ENCODE data around the gene CDKL1.
"Not testable (repeated sequence)": the region's sequence is repeated elsewhere in the genome, so short reads cannot be mapped to it uniquely, and the experiment has no call there.

CDKL1 gene

GRCh38 chr14:50357753-50358395, 38.8 kb downstream of the CDKL1 start:
- no peak overlapping the region for H3K27ac Mint-ChIP-seq

DNA sequence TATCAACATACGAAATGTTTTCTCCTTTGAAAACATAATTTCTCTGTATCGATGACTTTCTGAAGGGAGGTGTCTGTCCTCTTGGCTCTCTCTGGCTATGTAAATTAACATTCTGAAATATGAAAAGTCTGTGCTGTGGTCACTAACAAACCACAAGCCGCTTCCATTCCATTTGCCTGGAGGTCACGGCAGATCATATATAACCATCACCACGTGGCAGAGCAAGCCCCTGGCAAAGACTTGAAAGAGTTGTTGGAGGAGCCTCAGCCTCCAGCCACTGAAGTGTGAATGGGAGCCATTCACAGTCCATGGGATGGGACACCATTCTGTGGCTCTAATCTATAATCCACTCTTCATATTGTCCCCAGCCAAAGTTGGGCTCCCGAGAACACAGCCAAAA, 39.6 kb downstream of the CDKL1 start:
- no peaks in the 10 kb centered on the region for H3K27me3 Mint-ChIP-seq (ENCODE audit: low read depth)
- peaks cover 27% of the 10 kb centered on the region for H3K36me3 Mint-ChIP-seq (ENCODE audit: low read depth)
- no peak overlapping the region for H3K27ac Mint-ChIP-seq
- H3K4me3 Mint-ChIP-seq: no peak overlapping the region
- H3K4me1 Mint-ChIP-seq (ENCODE audit: low read depth): peaks cover 2% of the 10 kb centered on the region
- no peak for DNase-seq (ENCODE audit: low spot score)
- no peaks in the 10 kb centered on the region for H3K9me3 Mint-ChIP-seq

More at GRCh38 chr14:50357753-50358395, 38.8 kb downstream of the CDKL1 start:
- H3K4me3 Mint-ChIP-seq: no peak overlapping the region
- peaks cover 6% of the 10 kb centered on the region for H3K4me1 Mint-ChIP-seq (ENCODE audit: low read depth)
- peaks cover 4% of the 10 kb centered on the region for H3K9me3 Mint-ChIP-seq
- no peak for DNase-seq (ENCODE audit: low spot score)
- no peaks in the 10 kb centered on the region for H3K27me3 Mint-ChIP-seq (ENCODE audit: low read depth)
- H3K36me3 Mint-ChIP-seq (ENCODE audit: low read depth): peaks cover 34% of the 10 kb centered on the region

DNA sequence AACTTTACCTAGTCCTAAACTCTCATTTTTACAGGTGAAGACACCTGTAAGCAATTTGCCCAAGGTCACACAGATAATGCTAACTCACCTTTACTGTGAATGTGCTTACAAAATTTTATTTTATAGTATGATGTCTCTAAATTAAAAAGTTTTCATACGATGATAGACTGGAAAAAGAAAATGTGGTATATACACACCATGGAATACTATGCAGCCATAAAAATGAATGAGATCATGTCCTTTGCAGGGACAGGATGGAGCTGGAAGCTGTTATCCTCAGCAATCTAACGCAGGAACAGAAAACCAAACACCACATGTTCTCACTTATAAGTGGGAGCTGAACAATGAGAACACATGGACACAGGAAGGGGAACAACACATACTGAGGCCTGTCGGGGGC, 40.4 kb downstream of the CDKL1 start:
- not testable (repeated sequence) for DNase-seq (ENCODE audit: low spot score); H3K27me3 Mint-ChIP-seq (ENCODE audit: low read depth); H3K9me3 Mint-ChIP-seq; H3K4me1 Mint-ChIP-seq (ENCODE audit: low read depth); H3K4me3 Mint-ChIP-seq; H3K27ac Mint-ChIP-seq
- H3K36me3 Mint-ChIP-seq (ENCODE audit: low read depth): peaks cover 27% of the 10 kb centered on the region

DNA sequence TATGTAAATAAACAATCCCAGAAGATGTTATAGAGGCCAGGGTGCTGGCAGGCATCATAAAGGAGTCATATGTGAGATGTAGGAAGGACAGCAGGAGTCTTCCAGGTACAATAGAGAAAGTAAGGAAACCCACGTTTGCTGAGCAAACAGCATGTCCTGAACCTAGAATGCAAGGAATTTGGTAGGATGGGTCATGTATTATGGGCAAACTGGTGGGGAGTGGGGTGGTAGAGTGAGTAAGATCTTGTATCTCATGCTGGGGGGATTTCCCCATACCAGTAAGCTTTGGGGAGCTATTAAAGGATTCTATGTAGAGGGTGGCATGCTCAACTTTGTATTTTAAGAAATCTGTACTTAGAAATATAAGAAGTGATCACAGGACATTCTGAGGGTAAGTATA, 41.0 kb downstream of the CDKL1 start:
- no peak overlapping the region for H3K4me3 Mint-ChIP-seq
- no peak for DNase-seq (ENCODE audit: low spot score)
- H3K4me1 Mint-ChIP-seq (ENCODE audit: low read depth): peaks cover 2% of the 10 kb centered on the region
- H3K27ac Mint-ChIP-seq: no peak overlapping the region
- H3K27me3 Mint-ChIP-seq (ENCODE audit: low read depth): no peaks in the 10 kb centered on the region
- no peaks in the 10 kb centered on the region for H3K9me3 Mint-ChIP-seq
- H3K36me3 Mint-ChIP-seq (ENCODE audit: low read depth): peaks cover 25% of the 10 kb centered on the region

- DNase-seq (ENCODE audit: low spot score): no peak
- no peaks in the 10 kb centered on the region for H3K9me3 Mint-ChIP-seq
- no peaks in the 10 kb centered on the region for H3K27me3 Mint-ChIP-seq (ENCODE audit: low read depth)
- H3K4me1 Mint-ChIP-seq (ENCODE audit: low read depth): no peaks in the 10 kb centered on the region
- H3K4me3 Mint-ChIP-seq: no peak overlapping the region
- H3K27ac Mint-ChIP-seq: no peak overlapping the region
- H3K36me3 Mint-ChIP-seq (ENCODE audit: low read depth): peaks cover 25% of the 10 kb centered on the region
Measured at GRCh38 chr14:50354527-50354926, 42.2 kb downstream of the CDKL1 start.

DNA sequence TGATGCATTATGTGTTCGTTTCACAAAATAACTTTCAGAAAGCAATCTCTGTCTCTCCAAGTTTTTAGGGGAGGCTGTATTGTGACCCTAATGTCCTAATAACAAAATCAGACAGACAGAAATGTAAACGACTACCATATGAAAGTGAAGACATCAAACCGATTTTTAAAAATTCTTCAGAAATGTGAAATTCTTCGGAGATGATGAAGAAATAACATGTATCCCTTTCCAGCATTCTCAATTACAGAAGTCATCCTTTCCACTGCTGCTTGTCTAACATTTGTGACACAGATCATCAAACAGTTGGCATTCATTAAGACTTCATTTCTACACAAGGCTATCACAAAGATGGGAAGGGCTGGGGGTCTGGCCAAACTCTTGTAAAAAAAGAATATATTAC, 43.6 kb downstream of the CDKL1 start:
- Mint-ChIP-seq H3K27me3 (ENCODE audit: low read depth) (peaks cover 3% of the 10 kb centered on the region), H3K27ac (no peak overlapping the region), H3K4me3 (no peak overlapping the region), H3K36me3 (ENCODE audit: low read depth) (peaks cover 23% of the 10 kb centered on the region), H3K9me3 (no peaks in the 10 kb centered on the region), H3K4me1 (ENCODE audit: low read depth) (no peaks in the 10 kb centered on the region)
- no peak for DNase-seq (ENCODE audit: low spot score)

DNA sequence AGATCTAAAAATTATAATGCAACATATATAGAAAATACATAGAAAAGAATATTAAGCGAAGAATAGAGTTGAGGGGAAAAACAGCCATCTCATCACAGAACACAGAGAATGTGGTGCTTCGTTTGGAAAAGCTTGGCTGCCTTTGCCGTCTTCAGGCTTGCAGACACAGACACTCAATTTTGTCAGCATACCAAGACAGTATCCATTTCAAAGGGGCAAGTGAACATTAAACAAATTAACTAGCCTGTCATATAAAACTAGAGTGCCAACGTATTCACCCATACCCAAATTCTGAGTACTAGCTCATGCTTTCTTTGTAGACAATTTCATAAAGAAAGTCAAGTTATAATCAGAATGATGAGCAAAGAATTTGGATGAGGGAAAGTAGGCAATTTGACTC, 44.1 kb downstream of the CDKL1 start:
- H3K9me3 Mint-ChIP-seq: no peaks in the 10 kb centered on the region
- peaks cover 4% of the 10 kb centered on the region for H3K27me3 Mint-ChIP-seq (ENCODE audit: low read depth)
- no peak overlapping the region for H3K27ac Mint-ChIP-seq

DNA sequence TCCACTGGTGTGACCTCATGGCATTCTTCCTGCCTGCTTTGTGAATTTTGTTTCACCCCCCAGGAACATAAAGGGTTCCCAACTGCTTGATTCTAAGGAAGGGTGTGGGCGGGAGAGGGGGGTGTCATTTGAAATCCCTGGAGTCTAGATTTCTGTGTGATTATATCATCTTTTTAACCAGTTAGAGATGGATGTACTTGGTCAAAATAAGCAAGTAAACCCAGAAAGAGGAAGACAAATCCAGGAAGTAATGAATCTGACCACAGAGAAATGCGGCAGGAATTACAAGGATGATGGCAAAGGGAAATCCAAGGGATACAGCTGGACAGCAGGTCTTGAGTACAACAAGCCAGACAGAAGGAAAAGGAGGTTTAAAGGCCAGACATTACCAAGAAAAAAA, 45.7 kb downstream of the CDKL1 start:
- DNase-seq (ENCODE audit: low spot score): no peak
- Mint-ChIP-seq H3K4me1 (ENCODE audit: low read depth) (no peaks in the 10 kb centered on the region), H3K27me3 (ENCODE audit: low read depth) (peaks cover 7% of the 10 kb centered on the region), H3K4me3 (no peak overlapping the region), H3K36me3 (ENCODE audit: low read depth) (peaks cover 4% of the 10 kb centered on the region), H3K9me3 (no peaks in the 10 kb centered on the region), H3K27ac (no peak overlapping the region)

More for the DNA sequence above, 44.1 kb downstream of the CDKL1 start:
- H3K36me3 Mint-ChIP-seq (ENCODE audit: low read depth): peaks cover 18% of the 10 kb centered on the region
- no peak overlapping the region for H3K4me3 Mint-ChIP-seq
- DNase-seq (ENCODE audit: low spot score): no peak
- no peaks in the 10 kb centered on the region for H3K4me1 Mint-ChIP-seq (ENCODE audit: low read depth)

- no peak for DNase-seq (ENCODE audit: low spot score)
- Mint-ChIP-seq H3K27me3 (ENCODE audit: low read depth) (peaks cover 15% of the 10 kb centered on the region), H3K9me3 (no peaks in the 10 kb centered on the region), H3K36me3 (ENCODE audit: low read depth) (peaks cover 2% of the 10 kb centered on the region), H3K4me1 (ENCODE audit: low read depth) (peaks cover 5% of the 10 kb centered on the region), H3K27ac (no peak overlapping the region), H3K4me3 (no peak overlapping the region)
Measured at GRCh38 chr14:50348933-50349332, 47.7 kb downstream of the CDKL1 start.

DNA sequence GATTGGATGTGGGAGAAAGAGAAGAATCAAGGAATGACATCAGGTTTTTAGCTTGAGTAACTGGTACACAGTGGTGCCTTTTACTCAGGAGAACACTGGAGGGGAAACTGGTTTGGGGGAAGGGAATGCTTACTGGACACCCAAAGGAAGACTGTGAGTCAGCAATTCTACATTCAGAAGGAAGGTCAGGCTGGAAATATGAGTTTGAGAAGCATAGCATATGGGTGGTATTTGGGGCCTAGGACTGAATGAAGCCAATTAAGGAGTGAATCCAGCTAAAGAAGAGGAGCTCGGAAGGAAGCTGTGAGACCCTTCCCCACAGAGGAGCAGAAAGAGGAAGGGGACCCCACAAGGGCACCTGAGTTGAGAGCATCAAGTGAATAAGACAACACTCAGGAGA, 49.2 kb downstream of the CDKL1 start:
- H3K27me3 Mint-ChIP-seq (ENCODE audit: low read depth): peaks cover 15% of the 10 kb centered on the region
- no peak overlapping the region for H3K27ac Mint-ChIP-seq
- peaks cover 11% of the 10 kb centered on the region for H3K4me1 Mint-ChIP-seq (ENCODE audit: low read depth)
- no peaks in the 10 kb centered on the region for H3K9me3 Mint-ChIP-seq
- no peak for DNase-seq (ENCODE audit: low spot score)
- no peak overlapping the region for H3K4me3 Mint-ChIP-seq
- H3K36me3 Mint-ChIP-seq (ENCODE audit: low read depth): peaks cover 2% of the 10 kb centered on the region

- Mint-ChIP-seq H3K36me3 (ENCODE audit: low read depth) (peaks cover 2% of the 10 kb centered on the region), H3K4me3 (no peak overlapping the region), H3K9me3 (no peaks in the 10 kb centered on the region), H3K4me1 (ENCODE audit: low read depth) (peaks cover 12% of the 10 kb centered on the region), H3K27ac (no peak overlapping the region), H3K27me3 (ENCODE audit: low read depth) (peaks cover 15% of the 10 kb centered on the region)
- no peak for DNase-seq (ENCODE audit: low spot score)
Measured at GRCh38 chr14:50345846-50346422, 50.7 kb downstream of the CDKL1 start.

GRCh38 chr14:50344876-50345563, 51.7 kb downstream of the CDKL1 start:
- H3K27ac Mint-ChIP-seq: no peak overlapping the region
- peaks cover 2% of the 10 kb centered on the region for H3K36me3 Mint-ChIP-seq (ENCODE audit: low read depth)
- peaks cover 15% of the 10 kb centered on the region for H3K27me3 Mint-ChIP-seq (ENCODE audit: low read depth)
- no peak for DNase-seq (ENCODE audit: low spot score)
- peaks cover 12% of the 10 kb centered on the region for H3K4me1 Mint-ChIP-seq (ENCODE audit: low read depth)
- no peak overlapping the region for H3K4me3 Mint-ChIP-seq
- no peaks in the 10 kb centered on the region for H3K9me3 Mint-ChIP-seq

- Mint-ChIP-seq H3K9me3 (no peaks in the 10 kb centered on the region), H3K4me1 (ENCODE audit: low read depth) (peaks cover 12% of the 10 kb centered on the region), H3K27me3 (ENCODE audit: low read depth) (peaks cover 15% of the 10 kb centered on the region), H3K4me3 (no peak overlapping the region), H3K27ac (no peak overlapping the region), H3K36me3 (ENCODE audit: low read depth) (peaks cover 2% of the 10 kb centered on the region)
- peak; percentile 86 for DNase-seq (ENCODE audit: low spot score)
Measured at GRCh38 chr14:50344116-50344775, 52.4 kb downstream of the CDKL1 start.

GRCh38 chr14:50343434-50343833, 53.2 kb downstream of the CDKL1 start:
- Mint-ChIP-seq H3K27me3 (ENCODE audit: low read depth) (peaks cover 12% of the 10 kb centered on the region), H3K4me1 (ENCODE audit: low read depth) (peaks cover 12% of the 10 kb centered on the region), H3K27ac (no peak overlapping the region), H3K4me3 (no peak overlapping the region), H3K36me3 (ENCODE audit: low read depth) (peaks cover 2% of the 10 kb centered on the region), H3K9me3 (no peaks in the 10 kb centered on the region)
- no peak for DNase-seq (ENCODE audit: low spot score)

Data from T-helper 2 cell treated with Interferon-gamma antibody and Interleukin-4, amounts not matched to agents 5 μg/mL and 100 μg/mL, for 36 hours (primary cell).